Measurements from ENCODE around the gene OR12D1.
"Not testable (repeated sequence)": the region's sequence is repeated elsewhere in the genome, so short reads cannot be mapped to it uniquely, and the experiment has no call there.

OR12D1 gene

GRCh38 chr6:29426654-29427053, 11.9 kb downstream of the OR12D1 start:
- Histone ChIP-seq H3K36me3 (ENCODE audit: control insufficient read depth, insufficient read depth, low read length) (no peaks in the 10 kb centered on the region), H3K4me1 (ENCODE audit: control insufficient read depth, insufficient read depth, low read length) (no peaks in the 10 kb centered on the region), H3K4me3 (ENCODE audit: low read depth, low read length) (no peak overlapping the region), H3K27me3 (ENCODE audit: control insufficient read depth, insufficient read depth, low read length) (no peaks in the 10 kb centered on the region), H3K9ac (ENCODE audit: low read depth, low read length) (no peak overlapping the region), H3K9me3 (ENCODE audit: control insufficient read depth, insufficient read depth, low read length) (no peaks in the 10 kb centered on the region)

- H3K4me1 ChIP-seq (ENCODE audit: control insufficient read depth, insufficient read depth, low read length); H3K27me3 ChIP-seq (ENCODE audit: control insufficient read depth, insufficient read depth, low read length); H3K36me3 ChIP-seq (ENCODE audit: control insufficient read depth, insufficient read depth, low read length); H3K9ac ChIP-seq (ENCODE audit: low read depth, low read length); H3K9me3 ChIP-seq (ENCODE audit: control insufficient read depth, insufficient read depth, low read length); H3K4me3 ChIP-seq (ENCODE audit: low read depth, low read length): not testable (repeated sequence)
These were observed 22.0 kb downstream of the OR12D1 start for GRCh38 chr6:29436730-29437129.

- H3K27me3 ChIP-seq (ENCODE audit: control insufficient read depth, insufficient read depth, low read length) = no peaks in the 10 kb centered on the region
- H3K9ac ChIP-seq (ENCODE audit: low read depth, low read length) = no peak within 1 kb of the TSS
- no peaks in the 10 kb centered on the region for H3K9me3 ChIP-seq (ENCODE audit: control insufficient read depth, insufficient read depth, low read length)
- no peaks in the 10 kb centered on the region for H3K4me1 ChIP-seq (ENCODE audit: control insufficient read depth, insufficient read depth, low read length)
- H3K36me3 ChIP-seq (ENCODE audit: control insufficient read depth, insufficient read depth, low read length) = no peaks in the 10 kb centered on the region
- H3K4me3 ChIP-seq (ENCODE audit: low read depth, low read length) = no peak within 1 kb of the TSS
These were observed 24.3 kb downstream of the OR12D1 start, which contains the start of gene OR10C1 for GRCh38 chr6:29439006-29439405. Gene OR10C1, plus strand, starts transcription at chr6:29439306. Its CDS starts 710 bp downstream, at chr6:29440016.

GRCh38 chr6:29442719-29443118, 28.0 kb downstream of the OR12D1 start:
- Histone ChIP-seq H3K9ac (ENCODE audit: low read depth, low read length) (no peak overlapping the region), H3K9me3 (ENCODE audit: control insufficient read depth, insufficient read depth, low read length) (no peaks in the 10 kb centered on the region), H3K27me3 (ENCODE audit: control insufficient read depth, insufficient read depth, low read length) (no peaks in the 10 kb centered on the region), H3K36me3 (ENCODE audit: control insufficient read depth, insufficient read depth, low read length) (no peaks in the 10 kb centered on the region), H3K4me3 (ENCODE audit: low read depth, low read length) (no peak overlapping the region), H3K4me1 (ENCODE audit: control insufficient read depth, insufficient read depth, low read length) (peaks cover 2% of the 10 kb centered on the region)

GRCh38 chr6:29444031-29444430, 29.3 kb downstream of the OR12D1 start:
- H3K27me3 ChIP-seq (ENCODE audit: control insufficient read depth, insufficient read depth, low read length); H3K9ac ChIP-seq (ENCODE audit: low read depth, low read length); H3K4me3 ChIP-seq (ENCODE audit: low read depth, low read length); H3K9me3 ChIP-seq (ENCODE audit: control insufficient read depth, insufficient read depth, low read length); H3K36me3 ChIP-seq (ENCODE audit: control insufficient read depth, insufficient read depth, low read length); H3K4me1 ChIP-seq (ENCODE audit: control insufficient read depth, insufficient read depth, low read length): not testable (repeated sequence)

- no peaks in the 10 kb centered on the region for H3K9me3 ChIP-seq (ENCODE audit: control insufficient read depth, insufficient read depth, low read length)
- H3K9ac ChIP-seq (ENCODE audit: low read depth, low read length) = no peak overlapping the region
- H3K4me1 ChIP-seq (ENCODE audit: control insufficient read depth, insufficient read depth, low read length) = peaks cover 2% of the 10 kb centered on the region
- no peaks in the 10 kb centered on the region for H3K36me3 ChIP-seq (ENCODE audit: control insufficient read depth, insufficient read depth, low read length)
- H3K27me3 ChIP-seq (ENCODE audit: control insufficient read depth, insufficient read depth, low read length) = no peaks in the 10 kb centered on the region
- H3K4me3 ChIP-seq (ENCODE audit: low read depth, low read length) = no peak overlapping the region
These were observed 32.9 kb downstream of the OR12D1 start for GRCh38 chr6:29447670-29448069.

GRCh38 chr6:29451471-29452193, 36.9 kb downstream of the OR12D1 start:
- H3K9me3 ChIP-seq (ENCODE audit: control insufficient read depth, insufficient read depth, low read length) = no peaks in the 10 kb centered on the region

GRCh38 chr6:29456971-29457370, 42.2 kb downstream of the OR12D1 start, which contains the start of the genes OR11A1 and OR2H1:
Gene OR11A1, minus strand, starts transcription at chr6:29457071. Its CDS starts 29,430 bp downstream, at chr6:29427641.
Gene OR2H1, plus strand, starts transcription at chr6:29457155. Its CDS starts 4,615 bp downstream, at chr6:29461770.
- Histone ChIP-seq H3K36me3 (ENCODE audit: control insufficient read depth, insufficient read depth, low read length) (no peaks in the 10 kb centered on the region), H3K27me3 (ENCODE audit: control insufficient read depth, insufficient read depth, low read length) (no peaks in the 10 kb centered on the region), H3K4me1 (ENCODE audit: control insufficient read depth, insufficient read depth, low read length) (no peaks in the 10 kb centered on the region), H3K9ac (ENCODE audit: low read depth, low read length) (no peak within 1 kb of the TSS), H3K9me3 (ENCODE audit: control insufficient read depth, insufficient read depth, low read length) (no peaks in the 10 kb centered on the region), H3K4me3 (ENCODE audit: low read depth, low read length) (no peak within 1 kb of the TSS)

More at GRCh38 chr6:29451471-29452193, 36.9 kb downstream of the OR12D1 start:
- no peak overlapping the region for H3K9ac ChIP-seq (ENCODE audit: low read depth, low read length)
- peaks cover 2% of the 10 kb centered on the region for H3K4me1 ChIP-seq (ENCODE audit: control insufficient read depth, insufficient read depth, low read length)
- no peaks in the 10 kb centered on the region for H3K27me3 ChIP-seq (ENCODE audit: control insufficient read depth, insufficient read depth, low read length)
- no peak overlapping the region for H3K4me3 ChIP-seq (ENCODE audit: low read depth, low read length)
- no peaks in the 10 kb centered on the region for H3K36me3 ChIP-seq (ENCODE audit: control insufficient read depth, insufficient read depth, low read length)

GRCh38 chr6:29461021-29461814, 46.5 kb downstream of the OR12D1 start:
- H3K36me3 ChIP-seq (ENCODE audit: control insufficient read depth, insufficient read depth, low read length) = no peaks in the 10 kb centered on the region
- H3K9ac ChIP-seq (ENCODE audit: low read depth, low read length) = no peak overlapping the region
- no peaks in the 10 kb centered on the region for H3K9me3 ChIP-seq (ENCODE audit: control insufficient read depth, insufficient read depth, low read length)
- H3K4me1 ChIP-seq (ENCODE audit: control insufficient read depth, insufficient read depth, low read length) = no peaks in the 10 kb centered on the region
- no peaks in the 10 kb centered on the region for H3K27me3 ChIP-seq (ENCODE audit: control insufficient read depth, insufficient read depth, low read length)
- H3K4me3 ChIP-seq (ENCODE audit: low read depth, low read length) = no peak overlapping the region

GRCh38 chr6:29462022-29462421, 47.3 kb downstream of the OR12D1 start:
- H3K9ac ChIP-seq (ENCODE audit: low read depth, low read length) = no peak overlapping the region
- no peaks in the 10 kb centered on the region for H3K4me1 ChIP-seq (ENCODE audit: control insufficient read depth, insufficient read depth, low read length)
- H3K36me3 ChIP-seq (ENCODE audit: control insufficient read depth, insufficient read depth, low read length) = no peaks in the 10 kb centered on the region
- no peaks in the 10 kb centered on the region for H3K27me3 ChIP-seq (ENCODE audit: control insufficient read depth, insufficient read depth, low read length)
- H3K9me3 ChIP-seq (ENCODE audit: control insufficient read depth, insufficient read depth, low read length) = no peaks in the 10 kb centered on the region
- no peak overlapping the region for H3K4me3 ChIP-seq (ENCODE audit: low read depth, low read length)

- H3K9me3 ChIP-seq (ENCODE audit: control insufficient read depth, insufficient read depth, low read length) = no peaks in the 10 kb centered on the region
- H3K4me1 ChIP-seq (ENCODE audit: control insufficient read depth, insufficient read depth, low read length) = no peaks in the 10 kb centered on the region
- no peak overlapping the region for H3K9ac ChIP-seq (ENCODE audit: low read depth, low read length)
- no peak overlapping the region for H3K4me3 ChIP-seq (ENCODE audit: low read depth, low read length)
- H3K36me3 ChIP-seq (ENCODE audit: control insufficient read depth, insufficient read depth, low read length) = no peaks in the 10 kb centered on the region
- H3K27me3 ChIP-seq (ENCODE audit: control insufficient read depth, insufficient read depth, low read length) = no peaks in the 10 kb centered on the region
These were observed 50.6 kb downstream of the OR12D1 start for GRCh38 chr6:29465279-29465678.

GRCh38 chr6:29465801-29466200, 51.1 kb downstream of the OR12D1 start:
- H3K4me3 ChIP-seq (ENCODE audit: low read depth, low read length) = no peak overlapping the region
- H3K4me1 ChIP-seq (ENCODE audit: control insufficient read depth, insufficient read depth, low read length) = no peaks in the 10 kb centered on the region
- H3K9me3 ChIP-seq (ENCODE audit: control insufficient read depth, insufficient read depth, low read length) = no peaks in the 10 kb centered on the region
- H3K36me3 ChIP-seq (ENCODE audit: control insufficient read depth, insufficient read depth, low read length) = no peaks in the 10 kb centered on the region
- H3K9ac ChIP-seq (ENCODE audit: low read depth, low read length) = no peak overlapping the region
- no peaks in the 10 kb centered on the region for H3K27me3 ChIP-seq (ENCODE audit: control insufficient read depth, insufficient read depth, low read length)

All from iPS-15b (cell line).